Measurements from ENCODE around the gene GDA.
"Not testable (repeated sequence)": the region's sequence is repeated elsewhere in the genome, so short reads cannot be mapped to it uniquely, and the experiment has no call there.

GDA gene

DNA sequence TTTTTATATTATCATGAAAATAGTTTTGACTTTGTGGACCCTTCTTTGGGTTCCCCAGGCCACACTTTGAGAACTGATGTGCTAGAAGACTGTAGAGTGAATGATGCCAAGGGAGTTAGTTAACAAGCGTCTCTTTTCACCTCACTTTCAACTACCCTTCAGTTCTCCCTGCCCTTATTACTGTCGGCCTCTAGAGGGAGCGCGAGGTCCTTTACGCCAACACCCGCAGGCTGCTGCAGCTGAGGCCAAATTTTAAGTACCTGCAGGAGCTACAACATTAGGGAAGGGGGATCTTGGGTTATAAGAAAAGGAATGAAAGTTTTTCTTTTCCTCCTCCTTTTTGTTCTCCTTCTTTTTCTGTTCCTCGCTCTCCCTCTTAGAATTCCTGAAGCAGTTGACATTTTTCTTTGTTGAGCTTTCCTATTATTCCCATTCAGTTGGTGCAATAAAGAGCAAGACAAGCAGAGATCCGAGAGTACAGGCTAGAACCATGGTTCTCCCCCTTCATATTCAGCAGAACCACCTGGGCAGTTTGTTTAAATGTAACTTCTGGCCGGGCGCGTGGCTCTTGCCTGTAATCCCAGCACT is 131.8 kb downstream of the GDA start:
- DNase-seq, result peak; percentile 53

DNA sequence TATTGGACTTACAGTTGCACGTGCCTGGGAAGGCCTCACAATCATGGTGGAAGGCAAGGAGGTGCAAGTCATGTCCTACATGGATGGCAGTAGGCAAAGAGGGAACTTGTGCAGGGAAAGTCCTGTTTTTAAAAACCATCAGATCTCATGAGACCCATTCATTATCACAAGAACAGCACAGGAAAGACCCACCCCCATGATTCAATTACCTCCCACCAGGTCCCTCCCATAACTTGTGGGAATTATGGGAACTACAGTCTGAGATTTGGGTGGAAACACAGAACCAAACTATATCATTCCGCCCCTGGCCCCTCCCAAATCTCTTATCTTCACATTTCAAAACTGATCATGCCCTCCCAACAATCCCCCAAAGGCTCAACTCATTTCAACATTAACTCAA is 140.2 kb downstream of the GDA start:
- no peak for DNase-seq

DNA sequence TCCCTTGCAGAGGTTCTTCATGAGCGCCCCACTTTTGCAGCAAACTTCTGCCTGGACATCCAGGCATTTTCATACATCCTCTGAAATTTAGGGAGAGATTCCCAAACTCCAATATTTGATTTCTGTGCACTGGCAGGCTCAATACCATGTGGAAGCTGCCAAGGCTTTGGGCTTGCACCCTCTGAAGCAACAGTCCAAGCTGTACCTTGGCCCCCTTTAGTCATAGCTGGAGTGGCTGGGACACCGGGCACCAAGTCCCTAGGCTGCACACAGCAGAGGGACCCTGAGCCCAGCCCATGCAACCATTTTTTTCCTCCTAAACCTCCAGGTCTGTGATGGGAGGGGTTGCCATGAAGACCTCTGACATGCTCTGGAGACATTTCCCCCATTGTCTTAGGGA is 141.1 kb downstream of the GDA start:
- DNase-seq, result no peak

DNA sequence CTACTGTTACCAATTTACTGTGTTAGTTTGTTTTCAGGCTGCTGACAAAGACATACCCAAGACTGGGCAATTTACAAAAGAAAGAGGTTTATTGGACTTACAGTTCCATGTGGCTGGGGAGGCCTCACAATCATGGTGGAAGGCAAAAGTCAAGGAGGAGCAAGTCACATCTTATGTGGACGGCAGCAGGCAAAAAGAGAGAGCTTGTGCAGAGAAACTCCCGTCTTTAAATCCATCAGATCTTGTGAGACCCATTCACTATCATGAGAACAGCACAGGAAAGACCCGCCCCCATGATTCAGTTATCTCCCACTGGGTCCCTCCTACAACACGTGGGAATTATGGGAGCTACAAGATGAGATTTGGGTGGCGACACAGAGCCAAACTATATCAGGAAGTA is 142.3 kb downstream of the GDA start:
- DNase-seq, result not testable (repeated sequence)

DNA sequence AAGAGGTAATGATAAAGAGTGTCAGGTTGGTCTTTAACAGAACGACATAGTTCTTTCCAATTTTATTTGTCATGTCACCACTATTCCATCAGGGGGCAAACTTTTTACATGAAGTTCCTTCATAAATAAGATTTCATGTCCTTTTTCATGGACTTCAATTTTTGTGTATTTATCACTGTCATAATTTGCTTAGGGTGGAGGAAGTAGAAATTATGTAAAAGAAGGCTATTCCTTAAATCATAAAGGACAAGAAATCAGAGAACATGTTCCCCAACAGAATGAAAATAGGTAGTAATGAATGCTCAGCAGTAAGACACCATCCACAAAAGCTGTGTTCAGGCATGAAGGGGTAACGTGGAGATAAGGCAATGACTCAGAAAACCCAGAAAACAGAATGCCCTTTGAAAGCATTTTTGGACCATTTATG is 143.0 kb downstream of the GDA start:
- peak; percentile 42 for DNase-seq

DNA sequence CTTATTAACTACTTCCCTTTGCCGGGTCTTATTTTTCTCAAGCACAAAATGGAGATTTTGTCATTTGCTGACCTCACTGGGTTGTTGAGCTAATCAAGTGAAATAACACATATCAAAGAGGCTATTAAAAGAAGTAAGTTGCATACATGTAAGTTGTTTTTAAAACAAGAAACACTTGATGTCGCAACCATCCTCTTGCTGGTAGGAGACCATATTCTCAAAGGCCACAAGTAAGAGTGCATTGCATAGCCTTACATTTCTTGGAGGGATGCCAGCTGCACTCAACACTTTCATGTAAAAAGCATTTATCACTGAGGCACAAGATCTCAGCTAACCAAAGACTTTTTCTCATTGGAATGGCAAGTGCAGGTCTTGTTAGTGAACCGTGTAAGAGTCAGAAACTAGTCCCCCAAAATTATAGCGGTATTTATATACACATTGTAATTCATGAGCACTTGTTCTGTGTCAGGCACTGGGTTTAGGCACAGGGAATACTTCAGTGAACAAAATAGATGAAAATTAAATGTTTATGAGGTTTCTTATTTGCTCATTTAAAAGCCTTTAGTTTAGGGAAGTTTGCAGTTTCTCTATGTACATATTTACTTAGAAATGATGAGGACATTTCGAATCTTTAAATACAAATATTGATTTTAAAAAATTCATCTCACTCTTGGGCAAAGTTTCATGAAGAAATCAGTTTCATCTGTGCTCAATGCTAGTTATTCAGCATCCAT is 143.8 kb downstream of the GDA start:
- DNase-seq, result peak; percentile 95

DNA sequence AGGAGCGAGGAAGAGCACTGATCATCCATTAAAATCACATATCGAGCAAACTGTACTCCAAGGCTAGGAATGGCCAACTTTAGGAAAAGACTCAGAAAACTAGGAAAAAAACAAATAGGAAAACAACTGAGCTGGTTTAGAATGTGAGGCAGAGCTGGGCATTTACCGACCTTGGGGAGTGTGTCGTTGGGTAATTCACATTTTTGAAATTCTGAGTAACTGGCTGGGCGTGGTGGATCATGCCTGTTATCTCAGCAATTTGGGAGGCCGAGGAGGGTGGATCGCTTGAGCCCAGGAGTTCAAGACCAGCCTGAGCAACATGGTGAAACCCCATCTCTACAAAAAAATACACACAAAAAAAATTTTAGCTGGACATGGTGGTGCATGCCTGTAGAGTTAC is 145.7 kb downstream of the GDA start:
- no peak for DNase-seq

DNA sequence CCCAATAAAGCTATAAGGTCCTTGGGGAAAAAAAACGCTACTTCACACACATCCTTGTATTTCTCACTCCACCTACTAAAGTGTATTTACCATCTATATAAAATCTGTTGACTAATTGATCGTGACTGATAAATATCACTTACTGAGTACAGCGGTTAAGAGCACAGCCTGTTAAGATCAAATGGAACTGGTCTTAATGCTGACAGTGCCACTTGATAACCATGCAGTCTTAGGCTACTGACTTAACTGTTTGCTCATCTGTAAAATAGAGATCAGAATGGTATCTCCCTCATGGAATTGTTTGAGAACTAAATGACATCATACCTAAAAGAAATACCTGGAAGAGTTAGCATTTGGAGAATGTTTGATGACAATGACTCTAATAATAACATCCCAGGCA is 148.3 kb downstream of the GDA start:
- DNase-seq, result no peak

DNA sequence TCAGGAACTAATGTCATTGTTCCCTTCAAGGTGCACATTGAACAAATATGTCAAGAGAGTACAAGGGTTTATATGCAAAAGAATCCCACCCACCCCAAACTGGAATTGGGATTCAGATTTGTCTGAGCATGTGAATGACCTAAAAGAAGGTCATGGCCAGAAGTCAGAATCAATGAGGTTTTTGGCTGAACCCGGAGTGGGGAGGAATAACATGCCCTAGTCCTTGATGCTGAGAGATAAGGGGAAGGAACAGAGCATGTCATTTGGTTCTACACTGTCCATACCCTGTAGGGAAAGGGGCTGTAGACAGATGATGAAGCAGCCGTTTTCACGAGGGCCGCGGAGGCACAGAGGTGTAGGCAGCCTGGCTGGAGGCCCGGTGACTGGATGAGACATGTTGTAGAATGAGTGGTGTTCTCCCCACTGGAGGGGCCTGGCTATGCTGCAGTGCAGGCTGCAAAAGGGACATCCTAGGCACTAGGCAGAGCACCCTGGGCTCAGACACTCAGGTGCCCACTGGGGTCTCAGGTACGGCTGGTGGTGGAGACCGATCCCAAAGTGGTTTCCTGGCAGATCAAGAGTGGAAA is 149.9 kb downstream of the GDA start:
- no peak for DNase-seq

DNA sequence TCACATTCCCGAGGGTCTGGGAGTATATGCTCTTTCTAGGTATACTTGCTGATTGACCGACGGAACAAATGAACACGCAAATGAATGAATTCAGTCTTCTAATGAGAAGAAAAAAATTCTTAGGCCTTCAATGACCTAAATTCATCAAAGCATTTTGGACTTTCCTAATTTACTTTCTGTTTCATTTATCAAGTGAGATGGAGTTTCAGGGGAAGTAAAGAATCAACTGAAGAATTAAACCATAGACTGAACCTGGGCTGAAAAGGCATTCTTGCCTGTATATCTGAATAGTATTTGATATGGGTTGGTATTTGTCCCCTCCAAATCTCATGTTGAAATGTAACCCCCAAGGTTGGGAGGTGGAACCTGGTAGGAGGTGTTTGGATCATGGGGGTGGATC is 151.6 kb downstream of the GDA start:
- no peak for DNase-seq

Measured in fibroblast of skin of abdomen (primary cell).